Mucosa of descending colon (tissue), 3 donors: Measurements from ENCODE around the gene RPS6KA5. TPM values are rescaled to one million over a fixed set of nuclear protein-coding genes. Genes with fewer than 3 reads are reported as not detected.
"Not testable (repeated sequence)": the region's sequence is repeated elsewhere in the genome, so short reads cannot be mapped to it uniquely, and the experiment has no call there.

ENCODE experiments used
- ATAC-seq: fragments of 200-7000 bp; cut with Tn5 transposase; one replicate; pipeline ENCODE4 v1.9.1; 2020; ENCODE audit warnings: mild to moderate bottlenecking, moderate library complexity
- DNase-seq, 3 donors: peaks; one replicate each; pipeline ENCODE4 v3.0.0-alpha.2; 2020
- H3K36me3 ChIP-seq: fragments of 200-600 bp; one replicate; pipeline ENCODE4 v1.8.0; 2021; ENCODE audit warnings: low read depth, mild to moderate bottlenecking
- H3K4me1 ChIP-seq: fragments of 200-600 bp; one replicate; pipeline ENCODE4 v1.8.0; 2021; ENCODE audit warnings: low read depth, mild to moderate bottlenecking
- H3K4me3 ChIP-seq: fragments of 200-600 bp; one replicate; pipeline ENCODE4 v1.8.0; 2021; ENCODE audit warnings: mild to moderate bottlenecking
- H3K9me3 ChIP-seq: fragments of 200-600 bp; one replicate; pipeline ENCODE4 v1.8.0; 2021; ENCODE audit warnings: mild to moderate bottlenecking
- intact Hi-C, 2 donors: fragments of 100-400 bp; cut with DNase I in 1 of 2; cut with micrococcal nuclease in 1 of 2; formaldehyde crosslinking; loops; one replicate each; pipeline versions ENCODE4 v1.11.0 to v1.11.1; 2022; cut with DNase I, micrococcal nuclease
- total RNA-seq, 3 donors: library from RNA; stranded (reverse); fragmentation: NEBNext Ultra II Directional in 2 of 3; extraction: Animal tissue kit (Norgen Biotek cat#: 25700) in 2 of 3; gene quantifications; one replicate each; pipeline versions ENCODE4 v1.2.1 to v1.2.4, GENCODE V29; 2021 to 2023
- TF ChIP-seq, protein P1 (sequence below): fragments of 200-600 bp; IDR thresholded peaks from one replicate; pipeline ENCODE4 v1.8.0; 2022; ENCODE audit warnings: antibody characterized with exemption, mild to moderate bottlenecking
- donor health status: DM: no; HTN: no; CAD: no; lungs with moderate emphysema.
- donor health status: DM: no; HTN: no; CAD: no.
- donor health status: DM: no; HTN: yes; CAD: no.

The RPS6KA5 gene
- total RNA-seq, 3 donors from 2014 or later, result 25.0 to 41.5 (median 27.2) TPM

DNA sequence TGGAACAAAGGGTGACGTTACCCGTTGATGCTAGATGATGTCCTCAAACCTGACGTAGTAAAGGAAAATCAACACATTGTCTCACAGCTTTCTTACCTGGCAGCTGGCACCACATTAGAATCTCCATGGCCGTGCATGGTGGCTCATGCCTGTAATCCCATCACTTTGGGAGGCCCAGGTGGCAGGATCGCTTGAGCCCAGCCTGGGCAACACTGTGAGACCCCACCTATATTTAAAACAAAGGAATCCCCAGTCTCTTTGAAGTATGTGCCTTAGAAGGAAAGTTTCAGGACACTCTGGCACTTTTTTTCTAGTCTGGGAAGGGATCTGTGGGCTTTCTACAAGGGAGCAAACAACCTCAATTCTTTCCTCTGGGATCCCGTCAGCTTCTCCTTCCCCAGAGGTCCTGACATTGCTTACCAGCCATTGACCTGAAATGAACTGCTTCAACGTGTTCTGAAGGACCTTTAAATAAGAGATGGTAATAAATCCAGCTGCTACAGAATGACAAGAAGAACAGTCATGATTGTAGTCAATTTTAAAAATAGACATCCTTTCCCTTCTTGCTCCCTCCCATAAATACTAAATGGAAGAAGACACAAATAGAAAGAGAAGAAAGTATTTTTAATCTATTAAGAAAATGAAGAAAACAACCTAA, 210.5 kb downstream of the RPS6KA5 start:
- ATAC-seq (no peak), DNase-seq (no peak)
- Histone ChIP-seq H3K4me3 (no peak overlapping the region), H3K9me3 (no peaks in the 10 kb centered on the region), H3K36me3 (no peaks in the 10 kb centered on the region), H3K4me1 (no peaks in the 10 kb centered on the region)
- intact Hi-C loops, result no loop called here
- TF ChIP-seq, protein P1, sequence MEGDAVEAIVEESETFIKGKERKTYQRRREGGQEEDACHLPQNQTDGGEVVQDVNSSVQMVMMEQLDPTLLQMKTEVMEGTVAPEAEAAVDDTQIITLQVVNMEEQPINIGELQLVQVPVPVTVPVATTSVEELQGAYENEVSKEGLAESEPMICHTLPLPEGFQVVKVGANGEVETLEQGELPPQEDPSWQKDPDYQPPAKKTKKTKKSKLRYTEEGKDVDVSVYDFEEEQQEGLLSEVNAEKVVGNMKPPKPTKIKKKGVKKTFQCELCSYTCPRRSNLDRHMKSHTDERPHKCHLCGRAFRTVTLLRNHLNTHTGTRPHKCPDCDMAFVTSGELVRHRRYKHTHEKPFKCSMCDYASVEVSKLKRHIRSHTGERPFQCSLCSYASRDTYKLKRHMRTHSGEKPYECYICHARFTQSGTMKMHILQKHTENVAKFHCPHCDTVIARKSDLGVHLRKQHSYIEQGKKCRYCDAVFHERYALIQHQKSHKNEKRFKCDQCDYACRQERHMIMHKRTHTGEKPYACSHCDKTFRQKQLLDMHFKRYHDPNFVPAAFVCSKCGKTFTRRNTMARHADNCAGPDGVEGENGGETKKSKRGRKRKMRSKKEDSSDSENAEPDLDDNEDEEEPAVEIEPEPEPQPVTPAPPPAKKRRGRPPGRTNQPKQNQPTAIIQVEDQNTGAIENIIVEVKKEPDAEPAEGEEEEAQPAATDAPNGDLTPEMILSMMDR, result no peak

DNA sequence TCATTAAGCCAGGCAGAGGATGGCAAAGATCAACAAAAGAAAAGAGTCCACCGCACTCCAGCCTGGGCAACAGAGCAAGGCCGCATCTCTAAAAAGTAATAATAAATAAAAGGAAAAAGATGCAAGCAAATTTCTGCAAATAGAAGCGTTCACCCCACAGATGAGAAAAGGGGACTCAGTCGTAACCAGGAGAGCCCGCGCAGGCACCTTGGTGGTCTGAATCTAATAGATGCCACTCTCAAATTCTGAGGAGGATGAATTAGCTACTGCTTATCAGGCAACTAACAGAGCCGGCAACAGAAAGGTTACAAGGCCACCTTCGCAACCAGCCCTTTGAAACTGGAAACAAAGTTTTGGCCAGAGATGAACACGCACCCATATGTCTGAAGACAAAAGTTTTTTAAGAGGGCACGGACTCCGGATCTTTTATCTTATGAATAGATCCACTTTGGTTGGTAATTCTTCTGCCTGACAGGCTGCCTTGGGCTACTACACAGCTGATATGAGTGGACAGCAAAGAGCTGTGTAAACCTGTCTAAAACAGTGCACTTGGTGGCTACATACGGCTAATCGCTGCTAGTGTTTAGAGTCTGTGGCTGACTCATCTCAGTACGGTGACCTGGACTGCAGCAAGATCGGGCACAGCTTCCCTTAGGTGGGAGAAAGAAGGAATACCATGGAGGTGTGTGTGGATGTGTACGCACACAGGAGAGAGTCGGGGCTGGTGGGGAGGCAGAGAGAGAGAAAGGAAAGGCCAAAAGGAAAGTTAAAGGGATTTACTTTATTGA, 211.3 kb downstream of the RPS6KA5 start:
- no peak overlapping the region for H3K4me3 ChIP-seq
- intact Hi-C loops, result no loop called here
- H3K36me3 ChIP-seq, result no peaks in the 10 kb centered on the region
- H3K4me1 ChIP-seq, result no peaks in the 10 kb centered on the region
- no peaks in the 10 kb centered on the region for H3K9me3 ChIP-seq
- ATAC-seq (no peak), DNase-seq (no peak)
- TF ChIP-seq, protein P1, result no peak

DNA sequence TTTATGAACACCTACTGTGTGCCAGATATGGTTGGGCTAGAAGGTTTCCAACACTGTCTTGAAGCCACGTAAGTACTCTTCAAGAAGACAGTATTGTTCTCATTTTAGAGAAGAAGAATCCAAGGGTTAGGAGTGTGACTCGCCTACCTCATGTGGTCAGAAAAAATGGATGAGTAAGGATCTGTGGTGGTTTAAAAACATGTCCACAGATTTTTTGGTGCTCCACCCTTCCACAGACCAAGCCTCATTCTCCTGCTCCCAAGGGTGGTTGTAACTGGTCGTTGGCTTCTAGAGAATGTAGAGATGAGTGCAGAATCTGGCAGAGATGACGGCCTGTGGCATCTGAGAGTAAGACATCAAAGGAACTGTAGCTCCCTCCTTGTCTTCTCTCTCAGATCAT, 213.9 kb downstream of the RPS6KA5 start:
- TF ChIP-seq, protein P1, result no peak
- DNase-seq (no peak), ATAC-seq (no peak)
- no peaks in the 10 kb centered on the region for H3K4me1 ChIP-seq
- H3K36me3 ChIP-seq, result no peaks in the 10 kb centered on the region
- no peak overlapping the region for H3K4me3 ChIP-seq
- no peaks in the 10 kb centered on the region for H3K9me3 ChIP-seq
- intact Hi-C loops, result no loop called here

DNA sequence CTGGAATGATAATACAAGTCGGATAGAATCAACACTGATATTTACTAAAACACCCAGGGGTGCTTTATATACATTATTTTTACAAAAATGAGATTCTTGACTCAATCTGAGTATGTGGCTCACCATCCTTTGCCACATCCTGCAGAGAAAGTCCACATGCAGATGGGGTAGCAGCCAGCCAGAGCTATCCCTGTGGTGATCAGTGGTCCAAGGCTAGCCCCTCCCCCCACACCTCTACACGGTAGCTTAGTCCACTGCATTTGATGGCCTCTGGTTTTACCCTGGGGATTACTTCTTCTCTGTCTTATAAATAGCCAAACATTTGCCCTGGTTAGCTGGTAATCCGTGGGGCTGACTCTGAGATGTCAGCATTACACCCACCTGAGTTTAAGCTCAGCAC, 216.1 kb downstream of the RPS6KA5 start:
- DNase-seq (no peak), ATAC-seq (no peak)
- Histone ChIP-seq H3K9me3 (no peaks in the 10 kb centered on the region), H3K36me3 (no peaks in the 10 kb centered on the region), H3K4me3 (no peak overlapping the region), H3K4me1 (no peaks in the 10 kb centered on the region)
- intact Hi-C loops, result no loop called here
- TF ChIP-seq, protein P1, result no peak

DNA sequence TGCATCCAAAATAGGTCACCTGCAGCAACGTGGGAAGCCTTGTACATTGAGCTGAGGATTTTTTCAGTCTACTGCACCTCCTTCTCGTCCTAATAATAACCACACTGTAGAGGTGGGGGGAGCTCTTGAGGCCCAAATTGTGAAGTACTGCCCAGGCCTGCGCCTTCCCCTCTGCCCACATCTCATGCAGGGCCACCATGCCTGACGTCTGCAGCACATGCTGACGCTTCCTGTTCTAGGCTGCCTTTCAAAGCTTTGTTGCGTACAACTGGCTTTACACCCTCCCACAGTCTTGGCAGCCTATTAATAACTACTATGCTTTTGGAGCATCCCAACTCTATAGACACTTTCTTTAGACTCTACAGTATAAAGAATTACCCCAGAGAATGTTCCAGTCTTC, 217.7 kb downstream of the RPS6KA5 start:
- TF ChIP-seq, protein P1, result no peak
- Histone ChIP-seq H3K4me3 (no peak overlapping the region), H3K9me3 (no peaks in the 10 kb centered on the region), H3K36me3 (no peaks in the 10 kb centered on the region), H3K4me1 (no peaks in the 10 kb centered on the region)
- intact Hi-C loops, result no loop called here
- no peak for DNase-seq
- peak; percentile 29 for ATAC-seq

DNA sequence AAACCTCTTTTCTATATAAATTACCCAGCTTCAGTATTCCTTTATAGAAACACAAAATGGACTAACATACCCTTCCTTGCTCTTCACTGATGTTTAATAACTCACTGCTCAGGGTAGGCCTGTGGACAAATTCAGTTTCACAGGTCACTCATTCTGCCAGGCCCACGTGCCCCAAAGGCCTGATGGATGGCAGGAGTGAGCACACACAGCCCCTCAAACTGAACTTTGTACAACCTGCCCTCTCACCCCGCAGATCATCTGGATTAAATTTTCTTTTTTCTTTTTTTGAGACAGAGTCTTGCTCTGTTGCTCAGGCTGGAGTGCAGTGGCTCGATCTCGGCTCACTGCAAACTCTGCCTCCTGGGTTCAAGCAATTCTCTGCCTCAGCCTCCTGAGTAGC, 219.8 kb downstream of the RPS6KA5 start:
- H3K4me3 ChIP-seq, H3K36me3 ChIP-seq, DNase-seq, H3K4me1 ChIP-seq, H3K9me3 ChIP-seq, intact Hi-C loops, ATAC-seq: not testable (repeated sequence)
